HG02885 (cell line): ENCODE results near the gene CDKN1C.

Source experiments
- ATAC-seq: cut with Tn5 transposase; IDR thresholded peaks from one replicate; pipeline ENCODE4 v1.9.1; 2021; ENCODE audit warnings: mild to moderate bottlenecking; ENCODE audit not compliant: unreplicated experiment, poor library complexity

The CDKN1C gene

DNA sequence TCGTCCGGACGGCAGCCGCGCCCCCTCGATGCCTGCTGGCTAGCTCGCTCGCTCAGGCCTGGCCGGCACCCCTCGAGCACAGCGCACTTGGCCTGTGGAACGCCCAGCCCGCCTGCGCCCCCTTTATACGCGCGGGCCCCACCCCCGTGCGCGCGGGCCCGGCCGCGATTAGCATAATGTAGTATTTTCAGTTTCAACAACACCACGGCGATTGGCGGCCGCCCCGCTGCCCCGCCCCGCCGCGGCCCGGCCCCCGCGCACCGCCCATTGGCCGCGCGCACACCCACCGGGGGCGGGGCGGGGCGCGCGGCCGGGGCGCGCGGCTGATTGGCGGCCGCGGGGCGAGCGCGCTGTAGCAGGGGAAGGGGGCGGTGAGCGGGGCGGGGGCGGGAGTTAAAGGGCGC is at the start of gene CDKN1C:
TSS of gene CDKN1C (minus strand) at position 98 of the 404 bp plus-strand sequence. CDS start 319 bp downstream, outside the sequence.
- ATAC-seq = peak; percentile 85

DNA sequence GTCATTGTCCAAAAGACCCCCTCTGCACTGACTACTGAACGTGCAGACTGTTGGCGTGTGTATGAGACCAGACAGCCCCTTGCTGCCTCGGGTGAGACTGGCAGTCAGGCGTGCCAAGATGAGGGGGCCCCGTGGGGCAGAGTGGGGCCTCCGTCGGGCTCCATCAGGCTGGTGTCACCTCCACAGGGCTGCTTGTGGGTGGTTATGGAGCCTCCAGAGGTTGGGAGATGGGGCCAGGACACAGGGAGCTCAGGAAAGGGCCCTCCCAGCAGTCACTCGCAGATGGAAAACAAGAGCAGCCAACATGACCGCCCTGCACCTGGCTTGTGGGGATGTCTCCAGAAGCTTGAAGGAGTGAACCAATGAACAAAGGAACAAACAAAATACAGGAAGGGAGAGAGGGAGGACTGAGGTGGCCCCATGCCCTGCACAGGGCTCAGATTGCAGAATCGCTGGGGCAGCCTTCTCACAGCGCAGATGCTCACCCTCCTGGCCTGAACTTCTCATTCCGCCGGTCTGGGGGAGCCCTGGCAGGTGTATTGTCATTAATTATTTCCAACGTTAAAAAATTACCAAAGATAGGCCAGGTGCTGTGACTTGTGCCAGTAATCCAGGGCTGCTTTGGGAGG is 49.1 kb upstream of the CDKN1C start:
- no peak for ATAC-seq

DNA sequence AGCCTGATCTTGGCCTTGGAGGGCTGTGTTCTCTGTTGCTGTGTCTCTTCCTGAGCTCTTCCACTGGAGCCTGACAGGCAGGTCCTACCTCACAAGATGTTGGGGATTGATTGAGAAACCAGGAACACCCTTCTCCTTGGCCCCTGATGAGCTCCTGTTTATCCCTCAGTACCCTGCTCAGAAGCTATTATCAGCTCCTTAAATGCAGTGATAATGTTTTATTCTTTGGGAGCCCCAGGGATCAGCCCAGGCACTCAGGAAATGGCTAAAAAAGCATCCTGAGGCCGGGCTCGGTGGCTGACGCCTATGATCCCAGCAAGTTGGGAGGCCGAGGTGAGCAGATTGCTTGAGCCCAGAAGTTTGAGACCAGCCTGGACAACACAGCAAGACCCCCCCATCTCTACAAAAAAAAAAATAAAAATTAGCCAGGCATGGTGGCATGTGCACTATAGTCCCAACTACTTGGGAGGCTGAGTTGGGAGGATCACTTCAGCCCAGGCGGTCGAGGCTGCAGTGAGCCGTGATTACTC is 48.5 kb upstream of the CDKN1C start:
- no peak for ATAC-seq

DNA sequence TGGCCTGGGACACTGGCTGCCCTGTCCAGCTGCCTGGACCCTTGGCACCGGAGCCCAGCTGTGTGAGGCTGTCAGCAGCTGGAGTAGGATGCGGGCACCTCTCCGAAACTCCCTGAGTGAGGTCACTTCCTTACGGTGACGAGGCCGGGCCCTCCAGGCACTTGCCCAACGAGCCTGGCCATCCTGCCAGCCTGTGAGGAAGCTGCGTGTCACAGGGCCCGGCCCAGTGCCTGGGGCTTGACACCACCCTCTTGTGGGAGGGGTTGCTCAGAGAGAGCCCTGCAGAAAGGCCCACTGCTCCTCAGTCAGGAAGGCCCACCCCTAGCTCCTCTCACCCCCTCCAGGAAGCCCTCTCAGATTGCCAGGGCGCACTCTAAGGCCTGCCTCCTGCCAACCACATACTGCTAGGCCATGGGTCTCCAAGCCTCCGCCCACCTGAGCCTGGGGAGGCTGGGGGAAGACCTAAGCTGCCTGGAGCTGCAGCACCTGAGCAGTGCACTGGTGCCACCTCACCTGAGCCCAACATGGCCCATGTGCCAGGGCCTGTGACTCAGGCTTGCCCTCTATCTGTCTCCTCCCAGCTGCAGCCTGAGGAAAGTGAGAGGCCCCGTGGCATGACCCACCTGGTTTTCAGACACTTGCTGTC is 47.9 kb upstream of the CDKN1C start:
- no peak for ATAC-seq

DNA sequence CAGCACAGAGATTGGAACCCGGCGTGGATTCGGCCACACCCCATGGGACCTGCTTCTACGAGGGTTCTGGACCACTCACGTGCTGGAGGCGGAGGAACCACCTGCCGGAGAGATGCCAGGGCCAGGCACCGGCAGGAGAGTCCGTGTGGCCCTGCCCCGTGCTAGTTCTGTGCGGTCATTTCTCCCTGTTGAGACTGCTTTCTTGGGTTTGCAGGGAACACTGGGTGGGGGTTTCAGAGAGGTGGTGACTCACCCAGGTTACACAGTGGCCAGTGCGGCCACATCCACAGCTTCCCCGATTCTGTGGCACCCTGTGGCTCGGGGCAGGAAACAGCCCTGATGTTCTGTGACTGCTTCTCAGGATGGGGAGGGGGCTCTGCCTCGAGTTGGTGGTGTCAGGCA is 47.3 kb upstream of the CDKN1C start:
- ATAC-seq = no peak

DNA sequence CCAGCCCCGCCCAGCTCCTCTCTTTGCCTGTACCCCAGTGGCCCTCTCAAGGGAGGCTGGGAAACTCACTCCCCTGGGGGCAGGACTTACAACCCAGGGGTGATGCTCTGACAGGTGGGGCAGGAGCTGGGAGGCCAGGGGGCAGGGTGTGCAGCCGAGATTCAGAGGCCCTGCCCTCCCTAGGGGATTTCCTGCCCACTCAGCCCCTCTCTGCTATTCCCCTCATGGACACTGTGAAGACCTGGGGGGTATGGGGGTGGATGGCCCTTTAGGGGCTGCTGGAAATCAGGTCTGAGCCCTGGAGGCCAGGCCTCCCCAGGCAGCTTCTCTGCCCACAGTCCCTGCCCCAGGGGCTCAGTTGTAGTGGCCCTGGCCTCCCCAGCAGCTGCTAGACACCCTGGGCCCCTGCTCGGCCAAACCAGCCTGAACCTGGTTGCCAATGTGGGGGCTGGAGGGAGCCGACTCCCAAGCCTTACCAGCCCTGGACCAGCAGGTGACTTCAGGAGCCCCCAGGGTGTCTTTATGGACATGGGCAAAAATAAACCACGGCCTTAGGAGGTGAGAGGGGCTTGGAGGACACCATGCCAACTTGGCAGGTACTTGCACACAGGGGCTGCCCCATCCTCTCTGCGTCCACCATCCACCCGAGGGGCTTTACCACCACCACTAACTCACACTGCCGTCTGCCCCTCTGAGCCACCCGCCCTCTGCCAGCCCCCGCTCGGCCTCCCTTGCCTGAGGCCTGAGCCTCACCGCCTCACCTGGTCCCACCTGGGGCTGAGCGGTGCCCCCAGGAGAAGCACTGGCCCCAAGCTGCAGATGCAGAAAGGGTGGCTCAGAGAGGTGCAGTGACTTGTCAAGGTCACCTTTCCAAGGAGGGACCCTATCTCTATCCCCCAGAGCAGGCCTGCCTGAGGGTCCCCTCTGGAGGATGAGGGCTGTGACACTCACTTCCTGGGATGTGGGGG is 46.5 kb upstream of the CDKN1C start:
- no peak for ATAC-seq

DNA sequence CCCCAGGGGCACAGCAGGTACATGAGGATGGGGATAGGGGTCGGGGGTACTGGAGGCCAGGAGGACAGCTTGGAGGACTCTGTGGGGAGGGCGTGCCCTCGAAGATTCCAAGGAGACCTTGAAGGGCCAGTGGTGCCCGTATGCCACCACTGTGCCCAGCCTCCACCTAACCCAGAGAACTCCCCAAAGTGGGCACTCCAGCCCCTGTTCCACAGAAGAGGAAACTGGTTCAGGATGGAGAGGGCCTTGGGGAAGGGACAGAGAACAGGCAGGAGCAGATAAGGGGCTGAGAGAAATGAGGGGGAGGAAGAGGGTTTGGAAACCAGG is 45.8 kb upstream of the CDKN1C start:
- ATAC-seq = no peak

DNA sequence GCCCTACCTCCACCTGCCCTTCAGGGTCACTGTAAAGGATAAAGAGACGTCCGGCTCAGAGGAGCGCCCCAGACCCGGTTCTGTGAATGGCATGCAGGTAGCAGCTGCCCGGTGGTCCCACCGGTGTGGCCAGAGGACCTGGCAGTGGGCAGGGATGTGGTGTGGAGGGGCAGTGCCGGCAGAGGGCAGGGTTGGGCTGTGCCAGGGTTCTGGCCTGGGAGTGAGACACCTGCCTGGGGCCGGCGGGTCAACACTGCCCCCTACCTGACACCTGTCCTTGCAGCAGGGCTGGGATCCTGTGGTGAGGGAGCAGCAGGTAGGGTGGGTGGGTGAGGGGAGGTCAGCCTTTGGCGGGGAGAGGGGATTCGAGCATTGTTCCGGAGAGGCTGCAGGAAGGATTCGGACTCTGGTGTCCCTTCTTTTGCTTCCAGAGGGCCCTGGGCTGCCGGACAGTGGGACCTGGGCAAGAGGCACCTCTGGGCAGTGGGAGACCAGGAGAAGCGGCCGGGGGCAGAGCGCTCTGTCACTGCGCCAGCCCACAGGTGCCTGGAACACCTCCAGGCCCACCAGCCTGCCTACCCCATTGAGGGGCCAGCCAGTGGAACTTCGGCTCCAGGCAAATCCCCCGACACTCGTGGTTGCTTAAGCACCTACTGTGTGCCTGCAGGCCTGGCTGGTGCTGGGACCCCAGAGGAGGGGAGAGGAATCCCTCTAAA is 45.3 kb upstream of the CDKN1C start:
- peak; percentile 59 for ATAC-seq

DNA sequence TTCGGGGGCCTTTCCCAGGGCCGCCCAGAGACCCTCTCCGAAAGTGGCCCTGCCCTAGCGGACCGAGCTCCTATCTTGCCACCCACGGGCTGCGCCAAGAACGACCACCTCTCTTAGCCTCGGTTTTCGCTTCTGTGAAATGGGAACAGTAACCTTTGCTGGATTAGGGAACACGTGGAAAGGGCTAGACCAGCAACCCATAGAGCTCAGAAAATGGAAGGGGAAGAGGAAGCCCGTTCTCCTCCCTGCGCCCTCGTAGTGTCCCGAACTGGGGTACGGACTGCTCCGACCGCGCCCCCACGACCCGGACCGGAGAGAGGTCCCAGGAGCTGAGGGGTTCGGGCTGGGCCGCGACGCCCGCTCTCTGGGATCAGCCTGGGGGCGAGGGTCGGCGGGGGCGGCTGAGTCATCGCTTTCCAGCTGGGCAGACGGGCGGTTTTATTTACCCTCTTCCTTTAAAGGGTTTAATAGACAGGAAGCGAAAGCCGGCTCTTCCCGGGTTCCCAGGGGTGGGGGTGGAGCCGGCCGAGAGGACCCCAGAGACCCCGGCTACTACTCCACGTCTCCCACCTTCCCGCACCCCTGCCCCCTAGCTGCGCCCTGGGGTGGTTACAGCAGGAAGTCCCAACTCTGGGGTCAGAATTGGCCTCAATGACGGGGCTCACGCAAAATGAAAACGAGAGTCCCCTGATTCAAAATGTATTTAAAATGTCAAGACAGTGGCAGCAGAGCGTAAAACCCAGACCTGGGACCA is 44.6 kb upstream of the CDKN1C start:
- ATAC-seq = peak; percentile 39

DNA sequence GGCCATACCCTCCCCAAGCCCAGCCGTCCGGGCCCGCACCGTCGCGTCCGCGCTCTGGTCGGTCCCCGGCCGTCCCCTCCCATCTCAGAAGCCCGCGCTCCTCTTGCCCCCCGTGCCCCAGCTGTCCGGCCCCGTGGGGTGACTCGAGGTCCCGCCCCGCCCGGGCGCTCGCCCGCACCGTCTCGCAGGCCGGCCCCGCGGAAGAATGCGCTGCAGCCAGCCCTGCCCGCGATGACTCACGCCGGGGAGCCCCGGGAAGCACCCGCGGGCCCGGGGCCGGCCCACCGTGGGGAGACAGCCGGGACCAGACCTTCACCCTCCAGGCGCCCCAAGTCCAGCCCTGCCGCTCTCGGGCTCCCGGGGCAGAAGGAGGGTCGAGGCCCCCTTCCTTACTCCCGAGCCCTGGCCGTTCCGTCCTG is 44.0 kb upstream of the CDKN1C start:
- ATAC-seq = no peak

DNA sequence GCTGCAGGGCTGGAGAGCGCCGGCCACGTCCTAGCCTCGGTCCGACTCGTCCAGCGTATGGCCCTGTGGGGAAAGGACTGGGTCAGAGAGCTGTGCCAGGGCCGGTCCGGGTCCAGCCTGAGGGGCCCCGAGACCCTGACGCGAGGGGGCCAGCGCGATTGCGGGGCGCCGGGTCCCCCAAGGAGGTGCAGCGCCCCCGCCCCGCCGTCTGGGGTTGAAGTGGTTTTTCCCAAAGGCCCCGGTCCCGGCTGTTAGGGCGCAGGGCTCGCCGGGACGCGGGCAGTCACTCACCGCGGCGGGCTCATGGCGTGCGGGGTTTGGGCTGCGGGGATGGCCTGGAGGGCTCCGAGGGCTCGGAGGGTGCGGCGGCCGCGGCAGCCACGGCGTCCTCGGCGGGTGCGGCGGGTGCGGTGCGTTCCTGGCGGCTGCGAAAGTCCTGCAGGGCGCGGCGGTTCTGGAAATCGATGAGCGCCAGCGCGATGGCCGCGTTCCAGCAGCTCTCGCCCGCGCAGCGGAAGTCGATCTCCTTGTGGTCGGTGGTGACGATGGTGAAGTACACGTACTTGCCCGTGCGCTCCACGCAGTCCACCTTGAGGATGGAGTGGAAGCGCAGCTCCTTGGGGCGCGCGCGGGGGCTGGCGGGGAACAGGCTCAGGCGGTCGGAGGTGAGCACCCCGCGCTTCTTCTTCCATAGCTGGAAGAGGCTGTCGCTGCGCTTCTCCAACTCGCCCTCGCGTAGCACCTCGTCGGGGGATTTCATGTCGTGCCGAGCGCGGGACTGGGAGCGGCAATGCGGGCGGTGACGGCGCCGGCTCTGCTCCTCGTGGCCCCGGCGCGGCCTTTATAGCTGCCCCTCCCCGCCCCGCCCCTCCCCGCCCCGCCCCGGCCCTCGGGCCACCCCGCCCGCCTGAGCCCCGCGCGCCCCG is 43.3 kb upstream of the CDKN1C start, which contains the start of gene PHLDA2:
TSS of gene PHLDA2 (minus strand) at position 816 of the 926 bp plus-strand sequence. CDS start at position 760, 56 bp downstream.
- ATAC-seq = no peak

DNA sequence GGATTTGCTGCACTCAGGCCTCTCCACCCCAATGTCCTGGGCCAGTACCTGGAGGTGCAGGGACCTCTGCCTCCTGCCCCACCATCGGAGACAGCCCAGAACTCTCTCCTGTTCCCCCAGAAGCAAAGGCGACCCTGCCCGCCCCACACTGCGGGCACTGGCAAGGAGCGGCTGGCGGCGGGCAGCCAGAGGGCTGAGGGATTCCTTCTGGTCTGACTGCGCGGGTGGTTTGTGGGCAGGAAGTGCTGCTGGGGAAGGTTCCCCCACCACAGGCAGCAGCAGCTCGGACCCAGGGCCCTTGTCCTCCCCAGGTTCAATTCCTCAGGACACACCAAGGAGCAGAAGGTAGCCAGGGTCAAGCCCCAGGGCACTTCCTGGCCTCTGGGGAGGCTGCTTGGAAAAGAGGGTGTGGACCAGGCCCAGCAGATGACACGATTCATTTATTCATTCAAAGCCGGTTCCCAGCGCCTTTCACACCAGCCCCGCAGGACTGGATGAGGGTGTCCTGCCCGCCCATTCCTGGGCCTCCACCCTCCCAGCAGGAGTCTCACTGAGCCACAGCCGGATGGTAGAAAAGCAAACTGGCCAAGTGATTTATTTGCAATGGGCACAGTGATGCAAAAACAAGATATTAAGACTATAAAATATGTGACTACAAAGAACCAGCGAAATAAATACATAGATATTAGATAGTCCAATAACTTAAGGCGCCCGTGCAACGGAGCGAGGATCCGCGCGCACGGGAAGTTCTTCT is 42.5 kb upstream of the CDKN1C start:
- no peak for ATAC-seq

DNA sequence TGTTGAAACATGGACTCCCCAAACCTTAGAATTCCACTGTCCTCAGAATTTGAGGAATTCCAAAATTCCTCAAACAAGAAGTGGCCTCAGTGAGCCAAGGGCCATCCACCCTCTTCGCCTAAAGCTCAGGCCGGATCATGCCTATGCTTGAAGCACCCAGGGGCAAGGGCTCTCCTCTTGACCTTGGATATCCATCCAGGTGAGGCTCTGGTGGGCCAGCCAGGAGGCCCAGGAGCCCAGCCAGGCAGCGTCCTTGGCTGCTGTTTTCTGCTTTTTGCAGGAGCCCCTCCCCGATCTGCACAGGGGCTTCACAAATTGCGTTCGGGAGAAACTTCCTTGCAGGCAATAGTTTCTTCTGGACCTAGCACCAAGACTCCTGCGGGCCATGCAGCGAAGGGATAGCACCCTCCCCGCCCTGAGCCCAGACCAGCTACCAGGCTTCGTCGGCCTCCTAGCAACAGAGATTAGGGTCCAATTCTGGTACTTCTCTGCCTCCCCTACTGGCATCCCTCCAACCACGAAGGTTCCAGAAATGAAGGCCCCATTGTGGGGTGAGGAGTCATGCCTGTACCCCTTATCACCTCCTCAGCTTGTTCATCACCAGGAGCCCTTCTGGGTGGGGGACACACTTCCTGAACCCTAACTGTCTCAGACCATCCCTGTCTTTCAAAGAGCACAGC is 41.7 kb upstream of the CDKN1C start:
- ATAC-seq = no peak

DNA sequence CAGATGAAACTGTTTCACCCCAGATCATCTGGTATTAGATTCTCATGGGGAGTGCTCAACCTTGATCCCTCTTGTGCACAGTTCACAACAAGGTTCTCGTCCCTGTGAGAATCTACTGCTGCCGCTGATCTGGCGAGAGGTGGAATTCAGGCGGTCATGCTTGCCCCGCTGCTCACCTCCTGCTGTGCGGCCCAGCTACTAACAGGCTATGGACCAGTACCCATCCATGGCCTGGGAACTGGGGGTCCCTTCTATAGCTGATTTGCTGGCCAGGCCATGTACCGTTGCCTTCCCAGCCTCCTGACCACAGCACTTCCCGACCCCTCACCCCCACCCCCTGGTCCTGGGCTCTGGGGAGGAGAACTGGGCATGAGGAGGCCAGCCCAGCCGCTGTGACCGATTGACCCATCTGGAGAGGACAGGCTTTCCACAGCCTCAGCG is 41.1 kb upstream of the CDKN1C start:
- ATAC-seq = no peak

DNA sequence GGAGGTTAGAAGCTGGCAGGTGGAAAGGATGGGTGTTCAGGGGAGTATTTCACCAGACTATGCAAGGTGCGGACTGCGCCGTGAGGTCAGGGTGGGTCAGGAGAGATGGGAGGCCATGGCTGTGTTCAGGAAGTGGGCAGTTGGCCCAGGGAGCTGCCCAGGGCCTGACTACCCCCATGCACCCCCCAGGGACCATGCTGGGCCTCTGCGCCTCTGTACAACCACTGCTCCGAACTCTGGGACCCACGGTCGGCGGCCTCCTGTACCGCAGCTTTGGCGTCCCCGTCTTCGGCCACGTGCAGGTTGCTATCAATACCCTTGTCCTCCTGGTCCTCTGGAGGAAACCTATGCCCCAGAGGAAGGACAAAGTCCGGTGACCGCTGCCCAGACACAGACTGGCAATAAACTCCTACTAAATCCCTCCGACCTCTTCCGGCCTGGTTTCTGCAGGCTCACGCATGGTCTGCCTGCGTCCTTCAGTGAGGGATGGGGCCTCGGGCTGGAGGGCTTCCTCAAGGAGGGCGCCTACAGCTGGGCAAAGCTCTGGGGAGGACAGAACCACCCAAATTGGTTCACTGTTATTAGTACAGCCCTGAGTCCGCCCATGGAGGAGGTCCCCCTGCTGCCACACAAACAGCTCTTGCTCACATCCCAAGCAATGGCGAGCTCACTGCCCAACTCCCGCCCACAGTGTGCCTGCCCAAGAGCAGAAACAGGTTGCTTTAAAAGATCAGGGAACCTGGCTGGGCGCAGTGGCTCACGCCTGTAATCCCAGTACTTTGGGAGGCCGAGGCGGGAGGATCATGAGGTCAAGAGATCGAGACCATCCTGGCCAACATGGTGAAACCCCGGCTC is 39.5 kb upstream of the CDKN1C start:
- no peak for ATAC-seq

DNA sequence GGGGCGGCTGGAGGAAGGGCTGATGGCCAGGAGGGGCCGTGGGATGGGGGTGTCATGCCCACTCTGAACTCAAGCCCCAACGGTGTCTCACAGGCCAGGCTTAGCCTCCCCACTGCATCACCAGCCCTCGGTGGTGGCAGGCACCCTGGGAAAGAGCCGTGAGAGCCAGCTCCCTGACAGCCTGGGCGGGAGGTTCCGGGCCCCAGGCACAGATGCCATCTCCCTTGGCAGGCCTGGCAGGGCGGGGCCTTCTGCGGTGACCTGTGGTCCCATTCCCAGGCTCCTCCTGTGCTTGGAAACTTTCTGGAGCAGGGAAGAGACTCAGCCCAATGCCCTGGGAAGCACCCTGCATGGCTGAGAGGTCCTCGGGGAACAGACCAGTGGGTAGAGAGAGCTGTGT is 38.8 kb upstream of the CDKN1C start:
- ATAC-seq = no peak
